ENCODE data around the gene E2F8. TPM values are rescaled to one million over a fixed set of nuclear protein-coding genes. Genes with fewer than 3 reads are reported as not detected.

Gene E2F8
- total RNA-seq, 1 donor from 2014 or later: 6.9 TPM

DNA sequence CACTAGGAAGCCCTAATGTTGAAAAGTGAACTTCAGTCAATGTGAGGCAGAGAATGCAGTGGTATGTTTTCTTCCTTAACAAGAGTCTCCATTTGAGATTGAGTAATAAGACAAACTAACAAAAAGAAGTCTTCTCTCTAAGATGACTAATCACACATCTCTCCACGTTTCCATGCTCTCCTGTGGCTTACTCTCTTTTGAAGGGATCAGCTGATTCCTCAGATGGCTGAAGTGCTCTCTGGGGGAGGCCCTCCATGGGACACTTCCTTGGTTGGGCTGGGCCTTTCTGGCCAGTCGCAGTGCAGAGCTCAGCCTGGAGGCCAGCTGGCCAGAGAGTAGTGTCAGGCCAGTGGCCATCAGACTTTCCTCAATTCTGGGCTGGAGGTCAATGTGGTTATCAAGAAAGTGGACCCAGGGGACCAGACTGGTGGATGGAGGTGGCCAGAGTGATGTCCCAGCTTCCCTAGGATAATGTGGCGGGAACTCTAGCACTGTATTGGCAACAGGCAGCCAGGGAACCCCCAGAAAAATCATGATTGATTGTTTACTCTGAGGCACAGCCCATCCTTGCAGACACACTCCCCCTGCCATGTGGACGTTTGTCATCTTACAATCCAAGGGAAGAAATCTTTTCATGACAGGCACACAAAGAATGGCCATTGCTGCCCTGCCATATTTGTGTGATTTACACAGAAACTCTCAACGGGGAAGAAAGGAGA lies 53.5 kb downstream of the E2F8 start:
- TF ChIP-seq, protein P1, sequence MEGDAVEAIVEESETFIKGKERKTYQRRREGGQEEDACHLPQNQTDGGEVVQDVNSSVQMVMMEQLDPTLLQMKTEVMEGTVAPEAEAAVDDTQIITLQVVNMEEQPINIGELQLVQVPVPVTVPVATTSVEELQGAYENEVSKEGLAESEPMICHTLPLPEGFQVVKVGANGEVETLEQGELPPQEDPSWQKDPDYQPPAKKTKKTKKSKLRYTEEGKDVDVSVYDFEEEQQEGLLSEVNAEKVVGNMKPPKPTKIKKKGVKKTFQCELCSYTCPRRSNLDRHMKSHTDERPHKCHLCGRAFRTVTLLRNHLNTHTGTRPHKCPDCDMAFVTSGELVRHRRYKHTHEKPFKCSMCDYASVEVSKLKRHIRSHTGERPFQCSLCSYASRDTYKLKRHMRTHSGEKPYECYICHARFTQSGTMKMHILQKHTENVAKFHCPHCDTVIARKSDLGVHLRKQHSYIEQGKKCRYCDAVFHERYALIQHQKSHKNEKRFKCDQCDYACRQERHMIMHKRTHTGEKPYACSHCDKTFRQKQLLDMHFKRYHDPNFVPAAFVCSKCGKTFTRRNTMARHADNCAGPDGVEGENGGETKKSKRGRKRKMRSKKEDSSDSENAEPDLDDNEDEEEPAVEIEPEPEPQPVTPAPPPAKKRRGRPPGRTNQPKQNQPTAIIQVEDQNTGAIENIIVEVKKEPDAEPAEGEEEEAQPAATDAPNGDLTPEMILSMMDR (conservative IDR thresholded peaks at IDR 0.05; ENCODE audit: low read depth, low read length): no peak
- no peak overlapping the region for H3K4me3 ChIP-seq (ENCODE audit: low read depth, low read length)
- no peak for DNase-seq (ENCODE audit: low read depth)

GRCh38 chr11:19185516-19186052 lies 55.2 kb downstream of the E2F8 start:
- TF ChIP-seq, protein P1 (conservative IDR thresholded peaks at IDR 0.05; ENCODE audit: low read depth, low read length): no peak
- H3K4me3 ChIP-seq (ENCODE audit: low read depth, low read length): no peak overlapping the region
- no peak for DNase-seq (ENCODE audit: low read depth)

DNA sequence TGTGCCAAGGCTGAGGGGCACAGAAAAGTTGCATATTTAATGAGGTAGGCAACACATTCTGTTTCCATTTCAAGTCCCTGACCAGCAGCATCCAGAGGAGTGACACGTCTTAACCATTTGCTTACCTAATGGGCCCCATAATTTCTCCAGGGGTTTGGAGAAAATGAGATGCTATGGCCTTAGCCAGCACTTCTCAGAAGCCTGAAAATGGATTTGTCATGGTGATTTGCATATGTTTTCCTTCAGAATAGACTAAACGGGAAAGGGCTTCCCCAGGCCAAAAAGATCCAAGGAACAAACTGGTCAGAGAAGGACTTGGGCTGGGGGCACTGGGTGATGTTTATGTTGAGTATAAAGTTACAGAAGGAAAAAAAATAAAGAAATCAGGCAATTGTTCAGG lies 55.7 kb downstream of the E2F8 start:
- no peak for DNase-seq (ENCODE audit: low read depth)
- TF ChIP-seq, protein P1 (conservative IDR thresholded peaks at IDR 0.05; ENCODE audit: low read depth, low read length): no peak
- H3K4me3 ChIP-seq (ENCODE audit: low read depth, low read length): no peak overlapping the region

GRCh38 chr11:19183646-19184045 lies 57.1 kb downstream of the E2F8 start:
- no peak overlapping the region for H3K4me3 ChIP-seq (ENCODE audit: low read depth, low read length)
- DNase-seq (ENCODE audit: low read depth): no peak
- TF ChIP-seq, protein P1 (conservative IDR thresholded peaks at IDR 0.05; ENCODE audit: low read depth, low read length): no peak

DNA sequence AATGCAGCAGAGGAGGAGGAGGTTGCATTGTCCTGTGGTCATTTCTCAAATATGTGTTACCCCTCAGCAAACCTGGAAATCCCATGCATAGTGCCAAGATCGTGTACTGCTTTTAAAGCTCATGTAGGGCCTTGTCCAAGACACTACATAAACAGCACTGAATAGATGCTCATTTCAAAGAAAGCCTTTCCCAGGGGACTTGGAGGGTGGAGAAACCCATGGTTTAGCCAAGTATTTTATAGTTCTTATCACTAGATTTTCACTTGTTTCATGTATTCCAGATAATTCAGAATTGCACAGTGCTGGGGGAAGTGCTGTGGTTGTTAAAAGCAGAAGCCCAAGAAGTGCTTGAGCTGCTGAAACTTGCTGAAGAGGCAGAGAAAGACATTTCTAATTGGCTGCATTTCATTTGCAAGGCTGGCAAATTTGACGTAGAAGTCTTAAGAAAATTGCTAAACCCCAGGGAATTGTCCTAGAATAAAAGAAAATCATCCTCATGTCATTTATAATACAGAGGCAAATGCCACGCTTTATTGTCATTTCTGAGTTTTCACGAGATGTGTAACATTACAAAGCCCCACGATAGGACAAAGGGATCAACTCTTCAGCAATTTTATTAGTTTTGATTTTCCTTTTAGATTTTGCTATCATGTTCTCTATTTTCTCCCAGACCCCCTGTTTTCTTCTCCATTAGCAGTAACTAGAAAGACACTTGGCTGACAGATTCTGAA lies 59.0 kb downstream of the E2F8 start:
- no peak for DNase-seq (ENCODE audit: low read depth)
- TF ChIP-seq, protein P1 (conservative IDR thresholded peaks at IDR 0.05; ENCODE audit: low read depth, low read length): no peak

GRCh38 chr11:19176629-19177186 lies 64.0 kb downstream of the E2F8 start:
- H3K4me3 ChIP-seq (ENCODE audit: low read depth, low read length): no peak overlapping the region
- TF ChIP-seq, protein P1 (conservative IDR thresholded peaks at IDR 0.05; ENCODE audit: low read depth, low read length): no peak
- DNase-seq (ENCODE audit: low read depth): no peak

More for the DNA sequence above, 59.0 kb downstream of the E2F8 start:
- no peak overlapping the region for H3K4me3 ChIP-seq (ENCODE audit: low read depth, low read length)

Other genes with a start within 250 kb of the E2F8 start
- gene MRGPRX2, start 180.2 kb downstream of the E2F8 start, total RNA-seq: not detected in 2 replicates
- gene ZDHHC13, start 123.8 kb downstream of the E2F8 start, total RNA-seq: 22.0 and 31.9 TPM in 2 replicates
- gene CSRP3, start 39.0 kb downstream of the E2F8 start, total RNA-seq: not detected in 2 replicates